ENCODE results near the gene ZNF616.
"Not testable (repeated sequence)": the region's sequence is repeated elsewhere in the genome, so short reads cannot be mapped to it uniquely, and the experiment has no call there.

Gene ZNF616

DNA sequence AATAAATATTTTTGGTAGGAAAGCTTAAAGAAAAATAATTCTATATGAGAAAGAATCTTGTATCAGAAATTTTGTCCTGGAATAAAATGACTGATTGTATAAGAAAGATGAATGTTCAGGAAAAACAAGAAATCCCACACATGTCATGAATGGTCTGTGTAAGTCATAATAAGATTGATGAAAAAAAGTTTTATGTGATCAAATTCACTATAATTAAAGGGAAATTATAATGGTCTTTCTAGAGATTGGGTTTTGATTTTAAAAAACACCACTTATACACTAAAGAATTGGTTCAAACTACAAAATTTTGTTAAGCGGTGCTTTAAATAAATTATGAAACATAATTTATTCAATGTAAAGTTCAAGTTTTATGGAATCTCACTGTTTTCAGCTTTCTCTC lies 37.0 kb downstream of the ZNF616 start:
- no peak for DNase-seq

DNA sequence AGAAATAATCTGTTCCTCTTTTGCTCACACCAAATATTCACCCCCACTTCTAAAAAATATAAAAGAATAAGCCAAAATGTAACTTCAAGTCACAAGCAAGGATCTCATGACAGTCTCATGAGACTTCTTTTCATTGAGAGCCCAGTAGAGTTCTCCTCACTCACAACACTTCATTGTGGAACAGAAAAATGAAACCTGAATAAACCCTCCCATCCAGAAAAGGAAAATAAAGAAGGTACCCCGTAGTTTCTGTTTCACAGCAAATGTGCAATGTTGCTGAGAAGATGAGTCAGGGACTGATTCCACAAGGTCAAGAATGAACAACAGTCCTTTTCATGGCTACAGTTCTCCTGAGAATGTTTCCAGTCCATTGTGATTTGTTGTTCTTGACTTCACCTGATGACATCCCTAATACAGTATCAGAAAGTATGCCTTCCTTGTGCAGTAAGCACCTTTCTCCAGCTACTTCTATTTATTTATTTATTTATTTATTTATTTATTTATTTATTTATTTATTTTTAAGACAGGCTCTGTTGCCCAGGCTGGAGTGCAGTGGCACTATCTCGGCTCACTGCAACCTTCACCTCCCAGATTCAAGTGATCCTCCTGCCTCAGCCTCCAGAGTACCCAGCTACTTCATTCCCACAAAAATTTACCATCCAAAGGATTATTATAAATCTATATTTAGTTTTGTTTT lies 37.7 kb downstream of the ZNF616 start:
- DNase-seq = no peak

DNA sequence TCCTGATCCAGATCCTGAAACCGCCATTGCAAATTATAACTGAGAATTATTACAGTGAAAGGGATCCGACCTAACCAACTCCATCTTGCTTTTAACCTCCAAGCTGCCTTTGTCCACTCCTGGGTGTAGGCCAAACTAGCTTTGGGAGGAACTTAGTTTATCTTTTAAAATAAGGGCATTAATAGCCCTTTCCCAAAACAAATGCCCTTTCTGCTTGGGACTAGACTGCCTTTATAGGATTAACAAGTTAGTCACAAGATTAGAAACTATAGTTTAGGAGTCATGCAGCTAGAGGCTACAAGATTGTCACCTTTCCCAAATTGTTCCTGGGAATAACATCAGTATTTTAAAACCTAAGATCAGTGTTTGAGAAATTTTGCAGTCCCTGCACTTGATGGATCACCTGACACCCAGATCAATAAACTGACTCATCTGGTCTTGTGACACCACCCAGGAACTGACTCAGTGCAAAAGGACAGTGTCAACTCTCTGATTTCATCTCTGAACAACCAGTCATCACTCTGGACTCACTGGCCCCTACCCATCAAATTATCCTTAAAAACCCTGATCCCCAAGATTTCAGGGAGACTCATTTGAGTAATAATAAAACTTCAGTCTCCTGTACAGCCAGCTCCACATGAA lies 40.1 kb downstream of the ZNF616 start:
- DNase-seq = no peak

DNA sequence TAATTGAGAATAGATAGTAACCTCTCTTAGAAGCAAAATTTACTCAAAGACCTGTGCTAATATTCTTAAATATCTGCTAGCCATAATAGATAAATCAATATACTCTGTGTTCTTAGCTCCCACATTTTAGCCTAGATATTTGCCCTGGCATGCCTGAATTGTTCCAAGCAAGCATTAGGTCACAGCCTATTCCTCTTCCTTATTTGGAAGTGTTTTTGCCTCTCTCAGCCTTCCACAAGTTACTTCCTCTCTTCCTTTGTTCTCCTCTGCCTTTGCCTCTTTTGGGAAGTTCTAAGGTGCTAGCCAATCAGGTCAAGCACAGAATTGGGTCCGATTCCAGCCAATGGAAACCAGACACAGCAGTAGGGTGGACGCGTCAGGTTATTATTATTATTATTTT lies 43.3 kb downstream of the ZNF616 start:
- DNase-seq = not testable (repeated sequence)

DNA sequence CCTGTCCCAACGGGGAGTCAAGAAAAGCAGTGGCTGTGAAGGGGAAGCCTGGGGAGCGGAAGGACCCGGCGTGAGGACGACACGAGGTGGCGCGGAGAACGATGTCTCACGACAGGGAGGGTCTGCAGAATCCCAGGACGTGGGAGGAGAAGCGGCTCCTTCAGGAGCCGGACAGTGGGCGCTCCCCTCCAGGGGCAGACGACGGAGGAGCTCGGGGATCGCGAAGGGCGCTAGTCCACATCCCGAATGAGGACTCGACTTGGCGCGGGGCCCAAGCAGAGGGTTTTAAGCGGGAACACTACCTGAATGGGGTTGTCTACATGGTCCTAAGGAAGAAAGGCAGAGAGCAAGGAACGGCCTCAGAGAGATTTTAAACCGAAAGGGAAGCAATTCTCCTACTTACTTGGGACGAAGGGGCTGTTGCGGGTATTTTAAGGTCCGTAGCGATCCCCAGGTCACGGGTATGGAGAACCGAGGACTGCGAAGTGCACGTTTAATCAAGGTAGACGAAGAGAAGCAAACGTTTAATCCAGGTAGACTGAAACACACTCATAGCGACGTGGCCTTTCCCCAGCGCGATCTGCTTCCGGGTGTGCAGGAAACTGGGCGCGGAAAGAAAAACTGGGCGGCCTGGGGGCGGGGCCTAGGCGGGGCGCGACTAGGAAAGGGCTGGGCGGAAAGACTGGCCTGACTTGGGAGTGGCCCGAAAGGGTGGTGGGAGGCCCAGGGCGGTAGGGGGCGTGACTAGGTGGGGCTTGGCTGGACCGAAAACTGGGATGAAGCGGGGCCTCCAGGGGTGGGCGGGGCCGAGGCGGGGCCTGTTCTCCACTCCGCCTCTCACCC lies 44.3 kb downstream of the ZNF616 start, which contains the start of gene ZNF841:
Gene ZNF841, minus strand, starts transcription at position 594 of the 843 bp plus-strand sequence. CDS start 10,964 bp downstream, outside the sequence.
- DNase-seq = peak; percentile 80

DNA sequence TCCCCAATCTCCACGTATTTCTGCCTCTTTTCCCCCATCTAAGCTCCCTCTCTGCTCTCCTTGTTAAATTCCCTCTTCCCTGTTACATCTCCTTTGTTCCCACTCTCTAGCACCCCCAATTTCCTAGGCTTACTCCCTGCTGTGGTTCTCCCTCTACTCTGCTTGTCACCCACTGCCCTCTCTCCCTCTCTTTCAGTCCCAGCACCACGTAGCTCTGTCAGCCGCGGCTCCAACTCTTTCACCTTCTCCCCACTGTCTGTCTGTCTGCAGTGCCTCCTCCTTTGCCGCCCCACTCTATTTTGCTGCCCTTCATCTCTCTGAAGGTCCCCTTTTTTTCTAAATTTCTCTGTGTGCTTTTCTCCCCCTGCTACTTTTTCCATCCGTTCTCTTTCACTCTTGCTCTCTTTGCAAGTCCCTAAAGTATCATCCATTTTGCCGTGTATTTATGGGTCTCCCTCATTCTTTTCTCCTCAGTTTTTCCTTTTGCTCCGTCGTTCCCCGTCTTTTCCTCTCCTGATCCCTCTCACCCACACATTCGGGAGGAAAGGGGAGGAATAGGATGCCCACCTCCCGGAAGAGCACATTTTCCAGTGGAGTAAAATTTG lies 45.1 kb downstream of the ZNF616 start:
- DNase-seq = no peak

DNA sequence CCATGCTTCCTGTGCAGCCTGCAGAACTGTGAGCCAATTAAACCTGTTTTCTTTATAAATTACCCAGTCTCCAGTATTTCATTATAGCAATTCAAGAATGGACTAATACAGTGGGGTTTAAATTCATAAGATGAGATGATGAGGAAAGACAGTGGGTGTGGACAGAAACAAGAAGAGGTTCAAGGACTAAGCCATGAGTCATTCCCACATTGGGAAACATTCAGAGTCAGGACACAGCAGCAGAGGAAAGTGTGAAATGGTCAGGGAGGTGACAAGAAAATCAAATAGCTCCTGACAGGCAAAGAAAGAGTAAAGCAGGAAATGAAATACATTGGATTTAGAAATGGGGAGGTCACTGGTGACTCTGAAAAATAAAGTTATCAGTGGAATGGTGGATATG lies 53.3 kb downstream of the ZNF616 start:
- no peak for DNase-seq

DNA sequence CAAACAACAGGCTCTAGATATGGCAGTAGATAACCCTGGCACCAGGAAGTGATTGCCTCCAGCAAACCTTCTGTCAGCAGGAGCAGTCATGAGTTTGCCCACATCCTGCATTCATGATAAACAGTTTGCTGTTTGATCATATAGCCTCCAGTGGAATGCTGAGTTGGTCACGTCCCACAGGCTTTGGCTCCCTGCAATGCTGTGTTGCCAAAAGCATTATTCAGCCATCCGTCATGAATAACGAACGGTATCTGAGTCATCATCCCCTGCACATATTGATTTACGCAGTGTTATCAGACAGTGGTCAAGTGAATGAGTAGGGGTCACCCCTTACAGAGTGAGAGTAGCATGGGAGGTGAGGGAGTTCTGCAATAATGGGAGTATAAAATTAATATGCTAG lies 69.2 kb downstream of the ZNF616 start:
- no peak for DNase-seq

DNA sequence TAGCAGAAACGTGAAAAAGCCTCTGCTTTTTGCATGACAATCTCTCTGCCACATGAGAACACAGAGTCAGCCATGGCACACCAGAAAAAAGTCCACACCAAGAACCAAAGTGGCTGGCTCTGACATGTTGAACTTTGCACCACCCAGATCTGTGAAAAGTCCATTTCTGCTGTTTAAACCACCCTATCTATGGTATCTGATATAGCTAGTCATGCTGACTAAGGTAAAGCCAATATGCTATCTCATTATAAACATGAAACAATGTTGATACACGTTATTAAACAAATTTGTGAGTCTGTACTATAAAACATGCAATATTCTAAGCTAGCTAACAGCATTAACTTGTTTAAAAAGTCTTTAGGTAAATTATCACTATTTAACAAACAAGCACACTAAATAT lies 70.1 kb downstream of the ZNF616 start:
- no peak for DNase-seq

DNA sequence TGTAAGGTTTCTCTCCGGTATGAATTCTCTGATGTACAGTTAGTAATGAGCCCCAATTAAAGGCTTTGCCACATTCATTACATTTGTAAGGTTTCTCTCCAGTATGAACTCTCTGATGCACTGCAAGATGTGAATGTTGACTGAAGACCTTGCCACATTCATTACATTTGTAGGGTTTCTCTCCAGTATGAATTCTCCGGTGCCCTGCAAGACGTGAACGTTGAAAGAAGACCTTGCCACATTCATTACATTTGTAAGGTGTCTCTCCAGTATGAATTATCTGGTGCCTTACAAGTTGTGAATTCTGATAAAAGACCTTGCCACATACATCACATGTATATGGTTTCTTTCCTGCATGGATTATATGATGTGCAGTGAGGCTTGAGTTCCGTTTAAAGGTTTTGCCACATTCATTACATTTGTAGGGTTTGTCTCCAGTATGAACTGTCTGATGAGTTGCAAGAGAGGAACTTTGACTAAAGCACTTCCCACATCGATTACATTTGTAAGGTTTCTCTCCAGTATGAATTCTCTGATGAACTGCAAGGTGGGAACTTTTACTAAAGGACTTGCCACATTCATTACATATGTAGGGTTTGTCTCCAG lies 73.4 kb downstream of the ZNF616 start:
- no peak for DNase-seq

DNA sequence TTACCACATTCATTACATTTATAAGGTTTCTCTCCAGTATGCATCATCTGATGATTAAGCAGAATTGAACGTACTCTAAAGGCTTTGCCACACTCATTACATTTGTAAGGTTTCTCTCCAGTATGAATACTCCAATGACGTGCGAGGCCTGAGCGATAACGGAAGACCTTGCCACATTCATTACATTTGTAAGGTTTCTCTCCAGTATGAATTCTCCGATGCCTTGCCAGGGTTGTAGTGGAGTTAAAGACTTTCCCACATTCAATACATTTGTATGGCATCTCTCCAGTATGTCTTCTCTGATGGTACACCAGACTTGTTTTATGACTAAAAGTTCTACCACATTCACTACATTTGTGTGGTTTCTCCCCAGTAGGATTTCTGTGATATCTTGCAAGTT lies 74.3 kb downstream of the ZNF616 start:
- DNase-seq = no peak
